Stimulated activated CD8-positive, alpha-beta memory T cell treated with anti-CD3 and anti-CD28 coated beads, Interleukin-4, amount 100 ng/mL, for 48 hours (primary cell): ENCODE measurements around the gene SYNDIG1L.
"Not testable (repeated sequence)": the region's sequence is repeated elsewhere in the genome, so short reads cannot be mapped to it uniquely, and the experiment has no call there.

Experiments used
- DNase-seq: peaks from one replicate; pipeline ENCODE4 v3.0.0-alpha.2; 2020

Gene SYNDIG1L

GRCh38 chr14:74402401-74403251, 23.4 kb downstream of the SYNDIG1L start:
- no peak for DNase-seq

- peak; percentile 57 for DNase-seq
These were observed 24.3 kb downstream of the SYNDIG1L start for GRCh38 chr14:74401504-74402241.

- DNase-seq, result no peak
These were observed 25.0 kb downstream of the SYNDIG1L start for GRCh38 chr14:74400919-74401503.

- DNase-seq, result no peak
These were observed 25.9 kb downstream of the SYNDIG1L start for GRCh38 chr14:74400031-74400685.

GRCh38 chr14:74395094-74395493, 30.9 kb downstream of the SYNDIG1L start:
- no peak for DNase-seq

- DNase-seq, result no peak
These were observed 31.5 kb downstream of the SYNDIG1L start for GRCh38 chr14:74394549-74394948.

GRCh38 chr14:74392616-74393570, 33.1 kb downstream of the SYNDIG1L start:
- DNase-seq, result no peak

GRCh38 chr14:74391479-74391878, 34.5 kb downstream of the SYNDIG1L start:
- no peak for DNase-seq

GRCh38 chr14:74390505-74390904, 35.5 kb downstream of the SYNDIG1L start:
- DNase-seq, result not testable (repeated sequence)

GRCh38 chr14:74389980-74390379, 36.0 kb downstream of the SYNDIG1L start:
- DNase-seq, result no peak

GRCh38 chr14:74382231-74382630, 43.8 kb downstream of the SYNDIG1L start:
- DNase-seq, result no peak

GRCh38 chr14:74381571-74381970, 44.4 kb downstream of the SYNDIG1L start:
- not testable (repeated sequence) for DNase-seq

GRCh38 chr14:74380845-74381244, 45.2 kb downstream of the SYNDIG1L start:
- DNase-seq, result no peak

GRCh38 chr14:74380172-74380571, 45.8 kb downstream of the SYNDIG1L start:
- no peak for DNase-seq

GRCh38 chr14:74377976-74378690, 47.9 kb downstream of the SYNDIG1L start:
- no peak for DNase-seq

- no peak for DNase-seq
These were observed 57.6 kb downstream of the SYNDIG1L start for GRCh38 chr14:74368441-74368840.

GRCh38 chr14:74368026-74368425, 58.0 kb downstream of the SYNDIG1L start:
- DNase-seq, result no peak

- no peak for DNase-seq
These were observed 61.6 kb downstream of the SYNDIG1L start for GRCh38 chr14:74364271-74364880.

- peak; percentile 81 for DNase-seq
These were observed 63.6 kb downstream of the SYNDIG1L start for GRCh38 chr14:74362361-74362915.

GRCh38 chr14:74360163-74360562, 65.8 kb downstream of the SYNDIG1L start:
- no peak for DNase-seq
